Measurements from ENCODE around the gene PTPRA. TPM values are rescaled to one million over a fixed set of nuclear protein-coding genes. Genes with fewer than 3 reads are reported as not detected.
"Not testable (repeated sequence)": the region's sequence is repeated elsewhere in the genome, so short reads cannot be mapped to it uniquely, and the experiment has no call there.

Gene PTPRA
- total RNA-seq, 4 donors from 2014 or later = 54.1 to 85.4 (median 67.0) TPM

- Histone ChIP-seq H3K36me3 (peaks cover 0 to 81% of the 10 kb centered on the region in 2 donors), H3K27me3 (no peaks in the 10 kb centered on the region)
Measured at GRCh38 chr20:3014179-3014578, 140.9 kb downstream of the PTPRA start.

GRCh38 chr20:3014662-3015061, 141.4 kb downstream of the PTPRA start:
- Histone ChIP-seq H3K9me3 (no peaks in the 10 kb centered on the region), H3K4me3 (no peak overlapping the region), H3K27me3 (no peaks in the 10 kb centered on the region), H3K27ac (no peak overlapping the region), H3K4me1 (no peaks in the 10 kb centered on the region), H3K36me3 (peaks cover 0 to 76% of the 10 kb centered on the region in 2 donors)
- WGBS, 2 donors (ENCODE audit: low coverage in 1 of 2) = 73 to 100% methylated on average over 1 to 3 of the region's 3 CpGs
- ATAC-seq = no peak
- no peak for TF ChIP-seq POLR2AphosphoS5 (IDR thresholded peaks at IDR 0.05)
- no peak for TF ChIP-seq CTCF (IDR thresholded peaks at IDR 0.05)
- TF ChIP-seq POLR2A (IDR thresholded peaks at IDR 0.05) = no peak
- TF ChIP-seq EP300 (IDR thresholded peaks at IDR 0.05) = no peak

More at GRCh38 chr20:3014179-3014578, 140.9 kb downstream of the PTPRA start:
- 82 to 100% methylated on average over 2 of the region's 7 CpGs for WGBS, 2 donors (ENCODE audit: low coverage in 1 of 2)
- TF ChIP-seq POLR2AphosphoS5 (IDR thresholded peaks at IDR 0.05) (no peak), POLR2A (IDR thresholded peaks at IDR 0.05) (no peak), EP300 (IDR thresholded peaks at IDR 0.05) (no peak), CTCF (IDR thresholded peaks at IDR 0.05) (no peak)
- H3K4me3 ChIP-seq = no peak overlapping the region
- no peaks in the 10 kb centered on the region for H3K4me1 ChIP-seq
- no peak overlapping the region for H3K27ac ChIP-seq
- ATAC-seq = no peak
- H3K9me3 ChIP-seq = no peaks in the 10 kb centered on the region

- ATAC-seq, H3K9me3 ChIP-seq, H3K4me3 ChIP-seq, H3K27ac ChIP-seq, H3K27me3 ChIP-seq, H3K4me1 ChIP-seq: not testable (repeated sequence)
- H3K36me3 ChIP-seq = peaks cover 0 to 74% of the 10 kb centered on the region in 2 donors
- 80 to 95% methylated on average over 1 to 5 of the region's 5 CpGs for WGBS, 2 donors (ENCODE audit: low coverage in 1 of 2)
Measured at GRCh38 chr20:3015302-3015701, 142.0 kb downstream of the PTPRA start.

GRCh38 chr20:3021327-3021726, 148.0 kb downstream of the PTPRA start:
- Histone ChIP-seq H3K9me3 (no peaks in the 10 kb centered on the region), H3K27me3 (no peaks in the 10 kb centered on the region), H3K27ac (no peak overlapping the region), H3K4me1 (no peaks in the 10 kb centered on the region), H3K36me3 (peaks cover 0 to 76% of the 10 kb centered on the region in 2 donors), H3K4me3 (no peak overlapping the region)
- WGBS, 2 donors (ENCODE audit: low coverage in 1 of 2) = 86% methylated on average over 1 of the region's 4 CpGs; no CpG with 5 or more reads in 1 of the 2 donors
- no peak for TF ChIP-seq CTCF (IDR thresholded peaks at IDR 0.05)
- no peak for TF ChIP-seq POLR2AphosphoS5 (IDR thresholded peaks at IDR 0.05)
- no peak for TF ChIP-seq POLR2A (IDR thresholded peaks at IDR 0.05)
- TF ChIP-seq EP300 (IDR thresholded peaks at IDR 0.05) = no peak
- no peak for ATAC-seq

- H3K36me3 ChIP-seq = peaks cover 0 to 77% of the 10 kb centered on the region in 2 donors
- no peaks in the 10 kb centered on the region for H3K4me1 ChIP-seq
- no peak for ATAC-seq
Measured at GRCh38 chr20:3021777-3022176, 148.5 kb downstream of the PTPRA start.

GRCh38 chr20:3022559-3023490, 149.5 kb downstream of the PTPRA start:
- not testable (repeated sequence) for H3K27ac ChIP-seq, H3K4me1 ChIP-seq, ATAC-seq, H3K27me3 ChIP-seq, H3K4me3 ChIP-seq, H3K9me3 ChIP-seq
- WGBS, 2 donors (ENCODE audit: low coverage in 1 of 2) = 81 to 91% methylated on average over 9 to 14 of the region's 20 CpGs
- peaks cover 0 to 82% of the 10 kb centered on the region in 2 donors for H3K36me3 ChIP-seq

More at GRCh38 chr20:3021777-3022176, 148.5 kb downstream of the PTPRA start:
- TF ChIP-seq POLR2A (IDR thresholded peaks at IDR 0.05) = no peak
- TF ChIP-seq CTCF (IDR thresholded peaks at IDR 0.05) = no peak
- no peak for TF ChIP-seq POLR2AphosphoS5 (IDR thresholded peaks at IDR 0.05)
- TF ChIP-seq EP300 (IDR thresholded peaks at IDR 0.05) = no peak
- H3K27ac ChIP-seq = no peak overlapping the region
- H3K9me3 ChIP-seq = no peaks in the 10 kb centered on the region
- 83% methylated on average over 1 of the region's 5 CpGs; no CpG with 5 or more reads in 1 of the 2 donors for WGBS, 2 donors (ENCODE audit: low coverage in 1 of 2)
- no peak overlapping the region for H3K4me3 ChIP-seq
- no peaks in the 10 kb centered on the region for H3K27me3 ChIP-seq
